Endothelial cell of umbilical vein (primary cell): ENCODE data around the gene PSMA4. TPM values are rescaled to one million over a fixed set of nuclear protein-coding genes. Genes with fewer than 3 reads are reported as not detected.

Experiments used
- BruUV-seq: library from RNA; stranded (reverse); fragments of 400-500 nt; replicated peaks from 2 replicates; lab custom pipeline; 2021; lab: Mats Ljungman, UMichigan
- CTCF ChIA-PET: fragments of 300-600, 350-600 bp; sonication (Branson Sonifier 250); formaldehyde crosslinking; loops from one replicate; lab custom pipeline; 2021; ENCODE audit warnings: antibody characterized with exemption, inconsistent platforms; lab: Charles Lee
- POLR2A ChIA-PET: fragments of 300-600, 350-600 bp; sonication (Branson Sonifier 250); formaldehyde crosslinking; loops from one replicate; lab custom pipeline; 2021; ENCODE audit warnings: antibody characterized with exemption, inconsistent platforms; lab: Charles Lee
- DNase-seq: peaks from one replicate; pipeline ENCODE4 v3.0.0-alpha.2; 2011; ENCODE audit warnings: low read depth, low spot score
- FAIRE-seq: peaks from 2 replicates; lab custom pipeline; 2011; peaks lifted over from hg19 to GRCh38; lab: Jason Lieb, UNC
- H2AFZ ChIP-seq: 2 replicates; pipeline ENCODE4 v1.6.0; 2012; ENCODE audit warnings: low read depth, low read length, control low read depth, inconsistent platforms
- H3K27ac ChIP-seq: 2 replicates; pipeline ENCODE4 v1.5.1; 2011; ENCODE audit warnings: low read depth, mild to moderate bottlenecking, control low read depth, low read length, moderate library complexity; ENCODE audit not compliant: insufficient read depth
- H3K27me3 ChIP-seq, 2 experiments: 2 replicates each; pipeline versions ENCODE4 v1.6.0 to v1.6.1; 2011; ENCODE audit warnings: low read length in 2 of 2, mixed read lengths in 1 of 2; ENCODE audit not compliant: control insufficient read depth in 2 of 2, insufficient read depth in 2 of 2
- H3K36me3 ChIP-seq, 2 experiments: 2 replicates in 1 of 2; 3 replicates in 1 of 2; pipeline ENCODE4 v1.5.1; 2011; ENCODE audit warnings: low read length in 2 of 2, mild to moderate bottlenecking in 1 of 2, moderate library complexity in 1 of 2; ENCODE audit not compliant: control insufficient read depth in 2 of 2, insufficient read depth in 2 of 2; ENCODE audit errors: extremely low read depth in 1 of 2
- H3K4me1 ChIP-seq: 3 replicates; pipeline ENCODE4 v1.5.1; 2011; ENCODE audit warnings: mild to moderate bottlenecking, low read length; ENCODE audit not compliant: control insufficient read depth, insufficient read depth; ENCODE audit errors: extremely low read depth
- H3K4me2 ChIP-seq: 2 replicates; pipeline ENCODE4 v1.6.1; 2011; ENCODE audit warnings: low read length, control low read depth, mixed read lengths; ENCODE audit not compliant: insufficient read depth
- H3K4me3 ChIP-seq, 3 experiments: fragments of 200-600 bp in 1 of 3; sonication (generic), shearing (Covaris generic) in 1 of 3; replicated peaks in 1 of 3; 2 replicates each; pipeline ENCODE4 v1.5.1; 2011 to 2016; ENCODE audit warnings: control low read depth in 3 of 3, low read length in 3 of 3, mild to moderate bottlenecking in 2 of 3, inconsistent platforms in 1 of 3, low read depth in 1 of 3, moderate library complexity in 1 of 3; ENCODE audit not compliant: insufficient read depth in 1 of 3
- H3K79me2 ChIP-seq: 2 replicates; pipeline ENCODE4 v1.6.0; 2012; ENCODE audit warnings: low read length, inconsistent platforms; ENCODE audit not compliant: control insufficient read depth, insufficient read depth
- H3K9ac ChIP-seq: replicated peaks from 2 replicates; pipeline ENCODE3; 2011; ENCODE audit warnings: low read length, control low read depth; ENCODE audit not compliant: insufficient read depth; ENCODE audit errors: extremely low read depth
- H3K9me1 ChIP-seq: replicated peaks from 3 replicates; pipeline ENCODE4 v1.6.0; 2011; ENCODE audit warnings: mild to moderate bottlenecking, low read length; ENCODE audit not compliant: control insufficient read depth, insufficient read depth; ENCODE audit errors: extremely low read depth
- H3K9me3 ChIP-seq: replicated peaks from 2 replicates; pipeline ENCODE4 v1.5.1; 2012; ENCODE audit warnings: low read length, inconsistent platforms; ENCODE audit not compliant: control insufficient read depth, insufficient read depth
- H4K20me1 ChIP-seq: replicated peaks from 2 replicates; pipeline ENCODE3; 2011; ENCODE audit warnings: mild to moderate bottlenecking, low read length; ENCODE audit not compliant: control insufficient read depth, insufficient read depth; ENCODE audit errors: extremely low read depth
- CTCF ChIP-seq, 2 donors: IDR thresholded peaks; 1 replicate in 1 of 2; 2 replicates in 1 of 2; pipeline ENCODE4 v1.5.1; 2011; ENCODE audit warnings: low read length in 2 of 2, mild to moderate bottlenecking in 2 of 2, moderate library complexity in 2 of 2, control low read depth in 1 of 2, inconsistent platforms in 1 of 2, low read depth in 1 of 2; ENCODE audit not compliant: insufficient read depth in 1 of 2; ENCODE audit errors: extremely low read depth in 1 of 2
- EZH2 ChIP-seq: IDR thresholded peaks from 2 replicates; pipeline ENCODE4 v1.6.1; 2012; ENCODE audit warnings: borderline replicate concordance, low read depth, mild to moderate bottlenecking, moderate library complexity, low read length, inconsistent platforms; ENCODE audit not compliant: severe bottlenecking
- FOS ChIP-seq: IDR thresholded peaks from 2 replicates; pipeline ENCODE4 v1.6.1; 2011; ENCODE audit warnings: mild to moderate bottlenecking, low read length, moderate library complexity, borderline replicate concordance; ENCODE audit not compliant: insufficient read depth
- GATA2 ChIP-seq: IDR thresholded peaks from 2 replicates; pipeline ENCODE4 v1.7.0; 2011; ENCODE audit warnings: low read depth, mild to moderate bottlenecking, moderate library complexity, mixed read lengths, low read length; ENCODE audit not compliant: insufficient read length, insufficient read depth
- JUN ChIP-seq: IDR thresholded peaks from 2 replicates; pipeline ENCODE4 v1.6.1; 2011; ENCODE audit warnings: borderline replicate concordance, low read depth; ENCODE audit not compliant: insufficient read length, insufficient read depth
- MAX ChIP-seq: IDR thresholded peaks from 2 replicates; pipeline ENCODE4 v1.6.1; 2011; ENCODE audit not compliant: insufficient read depth, insufficient read length
- MYC ChIP-seq: IDR thresholded peaks from one replicate; pipeline ENCODE4 v1.6.1; 2011; ENCODE audit warnings: mild to moderate bottlenecking, low read depth, low read length
- POLR2A ChIP-seq: IDR thresholded peaks from 2 replicates; pipeline ENCODE4 v1.6.1; 2012; ENCODE audit warnings: low read depth, mild to moderate bottlenecking, control low read depth, low read length
- POLR2AphosphoS5 ChIP-seq: IDR thresholded peaks from 2 replicates; pipeline ENCODE4 v1.6.1; 2012; ENCODE audit warnings: low read depth, mild to moderate bottlenecking, control low read depth, low read length, moderate library complexity; ENCODE audit not compliant: insufficient read depth
- dilution Hi-C: fragments of 300-500 bp; cut with MboI; formaldehyde crosslinking; loops from one replicate; pipeline ENCODE4 v1.15.0; 2019; ENCODE audit warnings: low sequenced_read_pairs; ENCODE audit not compliant: extremely low pct_ligation_motif_present
- intact Hi-C: fragments of 100-400 bp; cut with micrococcal nuclease; formaldehyde crosslinking; loops from one replicate; pipeline ENCODE4 v1.10.0; 2022
- polyA plus RNA-seq, 4 experiments: library from polyadenylated mRNA; depleted of rRNA in 3 of 4; stranded (reverse) in 3 of 4; unstranded in 1 of 4; fragments of >200 nt; gene quantifications; 2 replicates each; pipeline versions ENCODE4 v1.2.1 to v1.2.3, GENCODE V29; 2011 to 2012; ENCODE audit warnings: missing spikeins in 1 of 4
- total RNA-seq: library from RNA; stranded (reverse); gene quantifications from 2 replicates; pipeline ENCODE4 v1.2.3, GENCODE V29; 2021

The PSMA4 gene
- total and polyA plus RNA-seq, 2 donors (not counting 3 experiments of a cell fraction or from before 2014, with no cell fraction given): 250 to 279 TPM

GRCh38 chr15:78563092-78563491, 22.8 kb downstream of the PSMA4 start:
- H3K9me1 ChIP-seq: no peaks in the 10 kb centered on the region
- peaks cover 2 to 15% of the 10 kb centered on the region in 2 experiments for H3K27me3 ChIP-seq
- TF ChIP-seq GATA2: no peak
- TF ChIP-seq EZH2: no peak
- TF ChIP-seq FOS: no peak
- no peak for TF ChIP-seq POLR2AphosphoS5
- TF ChIP-seq MAX: no peak
- TF ChIP-seq MYC: no peak
- TF ChIP-seq CTCF (IDR thresholded peaks at IDR 0.05; ENCODE audit: extremely low read depth in 1 of 2, insufficient read depth in 1 of 2, low read depth in 1 of 2, low read length in 2 of 2): no peak
- no peak for TF ChIP-seq JUN
- TF ChIP-seq POLR2A: no peak
- no peak overlapping the region for H3K4me3 ChIP-seq
- no peaks in the 10 kb centered on the region for H4K20me1 ChIP-seq
- CTCF ChIA-PET: interaction anchor here (0.7 kb wide), 2 partner anchors 18 to 48 kb away, joined by 3 to 4 read pairs; no protein-coding TSS in a partner anchor
- FAIRE-seq: no peak
- dilution Hi-C loops: no loop called here
- no peak overlapping the region for H3K4me2 ChIP-seq
- H3K36me3 ChIP-seq: no peaks in the 10 kb centered on the region
- H3K9ac ChIP-seq: no peak overlapping the region
- no peak overlapping the region for H2AFZ ChIP-seq
- no peaks in the 10 kb centered on the region for H3K79me2 ChIP-seq
- no peaks in the 10 kb centered on the region for H3K9me3 ChIP-seq
- no peak overlapping the region for H3K27ac ChIP-seq
- peaks cover 12% of the 10 kb centered on the region for H3K4me1 ChIP-seq
- no TSS peak for BruUV-seq
- DNase-seq: no peak
- POLR2A ChIA-PET: interaction anchor here (0.6 kb wide), 1 partner anchor 201 kb away, joined by 3 read pairs; no protein-coding TSS in a partner anchor
- intact Hi-C loops: no loop called here
